GM12878 (cell line): ENCODE results near the gene C16orf87. TPM values are rescaled to one million over a fixed set of nuclear protein-coding genes. Genes with fewer than 3 reads are reported as not detected.
A peak's percentile ranks its signal among the peaks of the same experiment; 100 is the strongest.

Experiments
- ATAC-seq: fragments of 200-7000 bp; cut with Tn5 transposase; 3 replicates; pipeline ENCODE4 v1.9.1; 2020; ENCODE audit warnings: mild to moderate bottlenecking, moderate library complexity
- BruUV-seq: library from RNA; stranded (reverse); fragments of 400-500 nt; replicated peaks from 2 replicates; lab custom pipeline; 2021; lab: Mats Ljungman, UMichigan
- CTCF ChIA-PET: fragments of 300-600 bp; sonication (Branson Sonifier 250); formaldehyde crosslinking; extraction: SDS; loops from one replicate; lab custom pipeline; 2021; ENCODE audit warnings: inconsistent platforms; lab: Yijun Ruan, JAX
- POLR2A ChIA-PET: fragments of 350-600 bp; formaldehyde crosslinking; extraction: SDS; loops from one replicate; lab custom pipeline; 2021; ENCODE audit warnings: inconsistent platforms; lab: Charles Lee
- RAD21 ChIA-PET: fragments of 300-600 bp; sonication (Branson Sonifier 250); formaldehyde crosslinking; loops from one replicate; lab custom pipeline; 2023; ENCODE audit warnings: antibody characterized with exemption; ENCODE audit not compliant: unreplicated experiment; lab: Charles Lee
- SMC1A ChIA-PET: fragments of 300-600 bp; sonication (Branson Sonifier 250); formaldehyde crosslinking; loops from one replicate; lab custom pipeline; 2023; ENCODE audit not compliant: unreplicated experiment, uncharacterized antibody; lab: Charles Lee
- DNase-seq: peaks from one replicate; pipeline ENCODE4 v3.0.0-alpha.2; 2011; ENCODE audit warnings: low read depth, low spot score
- FAIRE-seq: peaks from 3 replicates; lab custom pipeline; 2011; peaks lifted over from hg19 to GRCh38; lab: Jason Lieb, UNC
- H2AFZ ChIP-seq: 2 replicates; pipeline ENCODE4 v1.6.0; 2011; ENCODE audit warnings: low read depth, low read length, control low read depth; ENCODE audit not compliant: control insufficient read depth
- H3K27ac ChIP-seq: 2 replicates; pipeline ENCODE4 v1.5.1; 2011; ENCODE audit warnings: control low read depth; ENCODE audit not compliant: control insufficient read depth, insufficient read depth
- H3K27me3 ChIP-seq, 2 experiments: replicated peaks in 1 of 2; 2 replicates each; pipeline versions ENCODE4 v1.6.0 to v1.6.1; 2011; ENCODE audit warnings: low read length in 1 of 2; ENCODE audit not compliant: control insufficient read depth in 2 of 2, insufficient read depth in 2 of 2
- H3K36me3 ChIP-seq, 2 experiments: 2 replicates each; pipeline ENCODE4 v1.5.1; 2011; ENCODE audit warnings: low read length in 1 of 2; ENCODE audit not compliant: control insufficient read depth in 2 of 2, insufficient read depth in 2 of 2
- H3K4me1 ChIP-seq: 2 replicates; pipeline ENCODE4 v1.6.1; 2011; ENCODE audit warnings: mild to moderate bottlenecking, low read length, moderate library complexity, mixed read lengths; ENCODE audit not compliant: control insufficient read depth, insufficient read depth
- H3K4me2 ChIP-seq: 2 replicates; pipeline ENCODE4 v1.6.0; 2011; ENCODE audit warnings: control low read depth; ENCODE audit not compliant: control insufficient read depth, insufficient read depth
- H3K4me3 ChIP-seq: fragments of 200-600 bp; sonication (generic); 2 replicates; pipeline ENCODE4 v1.5.1; 2016
- H3K79me2 ChIP-seq: 2 replicates; pipeline ENCODE4 v1.6.0; 2011; ENCODE audit warnings: low read length; ENCODE audit not compliant: control insufficient read depth, insufficient read depth
- H3K9ac ChIP-seq: 2 replicates; pipeline ENCODE4 v1.8.0; 2011; ENCODE audit warnings: low read length, control low read depth, mixed read lengths; ENCODE audit not compliant: control insufficient read depth, insufficient read depth
- H3K9me3 ChIP-seq: replicated peaks from 3 replicates; pipeline ENCODE4 v1.5.1; 2011; ENCODE audit warnings: mild to moderate bottlenecking, low read length; ENCODE audit not compliant: control insufficient read depth, insufficient read depth
- H4K20me1 ChIP-seq: 2 replicates; pipeline ENCODE4 v1.6.0; 2011; ENCODE audit not compliant: control insufficient read depth, insufficient read depth
- CBX3 ChIP-seq: fragments of 200-600 bp; sonication (generic); IDR thresholded peaks from 2 replicates; pipeline ENCODE4 v1.6.1; 2016; ENCODE audit warnings: low read depth, borderline replicate concordance
- CTCF ChIP-seq, 3 experiments: IDR thresholded peaks in 2 of 3; conservative IDR thresholded peaks in 1 of 3; 2 replicates each; pipeline ENCODE4 v1.5.1; 2011; ENCODE audit warnings: low read depth in 3 of 3, low read length in 3 of 3, mild to moderate bottlenecking in 3 of 3, control low read depth in 2 of 3, moderate library complexity in 2 of 3, inconsistent platforms in 1 of 3, mixed read lengths in 1 of 3; ENCODE audit not compliant: control insufficient read depth in 2 of 3, insufficient read depth in 1 of 3; ENCODE audit errors: extremely low read depth in 1 of 3
- NR2C1 ChIP-seq: fragments of 450-650 bp; IDR thresholded peaks from 2 replicates; pipeline ENCODE4 v1.6.1; 2017; ENCODE audit warnings: antibody characterized with exemption, mild to moderate bottlenecking, moderate library complexity
- PBX3 ChIP-seq: IDR thresholded peaks from 2 replicates; pipeline ENCODE4 v1.6.1; 2011; ENCODE audit warnings: mild to moderate bottlenecking, low read depth, low read length, moderate library complexity; ENCODE audit not compliant: insufficient replicate concordance
- RAD21 ChIP-seq: IDR thresholded peaks from 2 replicates; pipeline ENCODE4 v1.6.1; 2011; ENCODE audit warnings: mild to moderate bottlenecking, low read depth, low read length, moderate library complexity; ENCODE audit not compliant: insufficient read depth
- ZBTB11 ChIP-seq: fragments of 450-650 bp; formaldehyde crosslinking; IDR thresholded peaks from 2 replicates; pipeline ENCODE4 v1.5.0; 2022; ENCODE audit warnings: mild to moderate bottlenecking, missing genetic modification characterization
- WGBS: methylation state at CpG from one replicate; pipeline ENCODE4 v1.1.6; 2016; ENCODE audit warnings: low lambda C conversion rate; ENCODE audit not compliant: insufficient replicate concordance, insufficient coverage; ENCODE audit errors: missing lambda C conversion rate; 5-methylcytosine and 5-hydroxymethylcytosine counted together
- in situ Hi-C: fragments of 300-500 bp; cut with MboI; formaldehyde crosslinking; loops from 9 replicates; pipeline ENCODE4 v1.14.3; 2018; ENCODE audit warnings: mixed read lengths
- intact Hi-C: fragments of 100-400 bp; cut with micrococcal nuclease; formaldehyde crosslinking; loops from one replicate; pipeline ENCODE4 v1.14.2; 2022; ENCODE audit not compliant: unreplicated experiment
- polyA plus RNA-seq, 11 experiments: library from polyadenylated mRNA; depleted of rRNA in 4 of 11; unstranded in 6 of 11; stranded (reverse) in 5 of 11; fragments of >200 nt; fragmentation: Nextera tagmentation in 4 of 11; fragmentation: Illumina TruSeq in 1 of 11; extraction: Ambion mirVana in 4 of 11; extraction: Trizol in 1 of 11; gene quantifications; 1 replicate in 1 of 11; 2 replicates in 10 of 11; pipeline versions ENCODE4 v1.2.1 to v1.2.3, GENCODE V29; 2011 to 2016; ENCODE audit warnings: inconsistent platforms in 2 of 11, missing spikeins in 2 of 11, low read depth in 1 of 11
- total RNA-seq, 4 experiments: library from RNA; depleted of rRNA in 3 of 4; stranded (reverse); fragments of >200 nt in 3 of 4; fragmentation: Illumina TruSeq in 1 of 4; extraction: Trizol in 1 of 4; gene quantifications; 2 replicates each; pipeline versions ENCODE4 v1.2.1 to v1.2.3, GENCODE V29; 2013 to 2021

C16orf87 gene
- total and polyA plus RNA-seq, 10 of the 15 experiments (the other 5 are each of a cell fraction or from before 2014, with no cell fraction given): 18.4 to 72.6 (median 31.0) TPM

- ChIA-PET CTCF (interaction anchor here (0.9 to 1.5 kb wide), 7 partner anchors 49 to 113 kb away, joined by 3 to 5 read pairs (median 3); no protein-coding TSS in a partner anchor), RAD21 (interaction anchor here (1.2 kb wide), 1 partner anchor 73 kb away, joined by 4 read pairs; no protein-coding TSS in a partner anchor)
- no TSS peak for BruUV-seq
- Histone ChIP-seq H2AFZ (no peak overlapping the region), H3K4me2 (no peak overlapping the region), H4K20me1 (no peaks in the 10 kb centered on the region)
- ATAC-seq: peak; percentile 62
- TF ChIP-seq CTCF (IDR thresholded peaks at IDR 0.05 in 2 of 3, conservative IDR thresholded peaks at IDR 0.05 in 1 of 3; ENCODE audit: control insufficient read depth in 2 of 3, extremely low read depth in 1 of 3, insufficient read depth in 1 of 3, low read depth in 3 of 3, low read length in 3 of 3) (peak; percentile 13 to 41 (median 30); a peak in 5 of 6 replicates), NR2C1 (no peak), ZBTB11 (no peak), CBX3 (no peak), PBX3 (no peak), RAD21 (peak; percentile 58)
- TF ChIP-seq, all 136 proteins: peak for 2
- Histone ChIP-seq H3K4me1 (peaks cover 3% of the 10 kb centered on the region; the same call in 1 of the 2 replicates), H3K4me3 (no peak overlapping the region), H3K36me3 (no peaks in the 10 kb centered on the region), H3K9ac (no peak overlapping the region), H3K27ac (no peak overlapping the region), H3K27me3 (no peaks in the 10 kb centered on the region), H3K9me3 (no peaks in the 10 kb centered on the region), H3K79me2 (no peaks in the 10 kb centered on the region)
- DNase-seq: no peak
- 80% methylated on average over 6 of the region's 6 CpGs for WGBS
- intact Hi-C loops: loop anchor here (1.0 kb wide), 1 partner anchor 48 kb away; no protein-coding TSS in a partner anchor
- FAIRE-seq: no peak
- SMC1A ChIA-PET: interaction anchor here (1.3 to 1.9 kb wide), 3 partner anchors 51 to 70 kb away, joined by 3 to 5 read pairs (median 4); no protein-coding TSS in a partner anchor
- POLR2A ChIA-PET: no interaction called here
- in situ Hi-C loops: loop anchor here (5.0 to 10.0 kb wide), 2 partner anchors 65 to 1307 kb away; no protein-coding TSS in a partner anchor
Observed at GRCh38 chr16:46857368-46857945, 26.5 kb upstream of the C16orf87 start.
